Cardiac fibroblast (primary cell): ENCODE measurements around the gene TCEANC2.

ENCODE experiments used
- DNase-seq, 2 donors: peaks; one replicate each; pipeline versions ENCODE4 v3.0.0 to v3.0.0-alpha.2; 2010; ENCODE audit warnings: low read depth in 2 of 2
- H3K4me3 ChIP-seq, 2 donors: replicated peaks in 1 of 2; 1 replicate in 1 of 2; 2 replicates in 1 of 2; pipeline ENCODE4 v1.5.1; 2011; ENCODE audit warnings: low read depth in 2 of 2, low read length in 2 of 2, mild to moderate bottlenecking in 2 of 2, moderate library complexity in 1 of 2
- TF ChIP-seq, protein P1 (sequence below): IDR thresholded peaks from one replicate; pipeline ENCODE4 v1.5.1; 2011; ENCODE audit warnings: low read depth, mild to moderate bottlenecking, low read length, inconsistent platforms

TCEANC2 gene

DNA sequence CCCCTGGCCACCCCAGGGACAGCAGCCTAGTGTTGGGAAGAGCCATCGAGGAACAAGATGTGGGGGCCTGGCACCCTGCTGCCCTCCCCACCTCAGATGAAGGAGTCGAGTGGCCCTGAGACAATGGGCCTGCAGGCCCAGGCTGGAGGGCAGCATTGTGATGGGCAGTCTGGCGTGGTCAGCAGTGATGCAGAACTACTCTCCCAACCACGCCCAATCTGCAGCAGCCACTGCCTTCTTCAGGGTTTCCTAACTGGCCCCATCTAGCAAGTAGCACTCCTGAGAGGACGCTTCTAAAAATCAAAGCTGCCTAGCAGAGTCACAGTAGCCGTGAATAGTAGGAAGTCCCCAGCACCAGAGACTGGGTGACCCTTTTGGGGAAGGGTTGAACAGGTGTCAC lies 80.9 kb downstream of the TCEANC2 start:
- TF ChIP-seq, protein P1, sequence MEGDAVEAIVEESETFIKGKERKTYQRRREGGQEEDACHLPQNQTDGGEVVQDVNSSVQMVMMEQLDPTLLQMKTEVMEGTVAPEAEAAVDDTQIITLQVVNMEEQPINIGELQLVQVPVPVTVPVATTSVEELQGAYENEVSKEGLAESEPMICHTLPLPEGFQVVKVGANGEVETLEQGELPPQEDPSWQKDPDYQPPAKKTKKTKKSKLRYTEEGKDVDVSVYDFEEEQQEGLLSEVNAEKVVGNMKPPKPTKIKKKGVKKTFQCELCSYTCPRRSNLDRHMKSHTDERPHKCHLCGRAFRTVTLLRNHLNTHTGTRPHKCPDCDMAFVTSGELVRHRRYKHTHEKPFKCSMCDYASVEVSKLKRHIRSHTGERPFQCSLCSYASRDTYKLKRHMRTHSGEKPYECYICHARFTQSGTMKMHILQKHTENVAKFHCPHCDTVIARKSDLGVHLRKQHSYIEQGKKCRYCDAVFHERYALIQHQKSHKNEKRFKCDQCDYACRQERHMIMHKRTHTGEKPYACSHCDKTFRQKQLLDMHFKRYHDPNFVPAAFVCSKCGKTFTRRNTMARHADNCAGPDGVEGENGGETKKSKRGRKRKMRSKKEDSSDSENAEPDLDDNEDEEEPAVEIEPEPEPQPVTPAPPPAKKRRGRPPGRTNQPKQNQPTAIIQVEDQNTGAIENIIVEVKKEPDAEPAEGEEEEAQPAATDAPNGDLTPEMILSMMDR = no peak
- no peak overlapping the region for H3K4me3 ChIP-seq
- DNase-seq = no peak

DNA sequence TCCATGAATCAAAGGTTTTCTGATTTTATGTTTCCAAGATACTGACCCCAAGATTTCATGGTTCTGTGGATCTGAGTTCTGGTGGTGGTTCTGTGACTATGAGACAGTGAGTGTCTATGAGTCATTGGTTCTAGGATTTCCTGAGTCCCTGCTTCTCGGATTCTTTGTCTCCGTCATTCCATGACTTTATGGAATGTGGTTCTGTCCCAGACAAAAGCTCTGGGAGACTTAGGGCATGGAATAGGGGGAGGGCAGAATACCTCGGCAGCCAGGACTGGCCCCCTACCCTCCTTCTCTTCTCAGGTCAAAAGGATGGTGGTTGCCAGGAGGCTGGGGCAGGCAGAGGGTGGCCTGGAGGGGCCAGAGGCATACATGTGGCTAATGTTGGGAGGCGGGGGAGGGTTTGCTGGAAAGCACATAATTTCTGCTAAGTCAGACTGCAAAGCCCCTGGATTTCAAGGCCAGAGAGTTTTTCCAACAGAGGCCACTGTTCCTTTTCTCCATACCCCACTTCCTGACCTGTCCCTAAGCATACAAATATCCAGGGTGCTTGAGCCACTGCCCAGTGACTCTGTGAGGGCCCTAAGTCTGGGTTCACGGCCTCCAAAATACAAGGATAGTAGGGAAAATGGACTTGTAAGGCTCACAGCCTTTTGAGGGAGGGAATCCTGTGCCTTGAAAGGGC lies 82.2 kb downstream of the TCEANC2 start:
- H3K4me3 ChIP-seq = no peak overlapping the region
- TF ChIP-seq, protein P1 = no peak
- peak in 1 of 2 donors; percentile 54 for DNase-seq

DNA sequence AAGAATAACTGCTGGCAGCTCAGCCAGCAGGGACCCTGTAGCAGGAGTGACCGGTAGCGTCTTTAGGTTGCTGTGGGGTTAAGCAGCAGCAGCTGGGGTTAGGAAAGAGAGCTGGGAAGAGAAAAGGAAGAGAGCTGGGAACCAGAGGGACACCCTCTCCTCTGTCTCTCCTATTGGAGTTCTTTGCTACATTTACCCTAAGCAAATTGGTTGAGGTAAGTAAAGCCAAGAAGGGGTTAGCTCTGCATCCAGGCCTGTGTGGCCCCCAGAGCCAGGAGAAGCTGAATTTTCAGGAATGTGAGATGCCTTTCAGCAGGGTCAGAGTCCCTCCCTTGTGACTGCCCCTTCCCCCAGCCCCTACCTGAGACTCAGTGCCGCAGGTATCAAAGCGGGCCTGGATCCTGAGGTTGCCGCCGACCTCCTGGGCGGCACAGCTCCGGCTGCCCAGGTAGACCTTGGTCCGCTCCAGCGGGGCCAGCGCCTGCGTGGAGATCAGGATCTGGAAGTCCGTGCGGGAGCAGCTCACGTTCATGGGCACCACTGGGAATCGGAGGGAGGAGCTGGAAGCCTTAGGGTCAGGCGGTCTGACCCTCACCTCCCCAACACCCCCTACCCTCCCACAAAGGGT lies 83.0 kb downstream of the TCEANC2 start:
- TF ChIP-seq, protein P1 = no peak
- H3K4me3 ChIP-seq = no peak overlapping the region
- DNase-seq = no peak

DNA sequence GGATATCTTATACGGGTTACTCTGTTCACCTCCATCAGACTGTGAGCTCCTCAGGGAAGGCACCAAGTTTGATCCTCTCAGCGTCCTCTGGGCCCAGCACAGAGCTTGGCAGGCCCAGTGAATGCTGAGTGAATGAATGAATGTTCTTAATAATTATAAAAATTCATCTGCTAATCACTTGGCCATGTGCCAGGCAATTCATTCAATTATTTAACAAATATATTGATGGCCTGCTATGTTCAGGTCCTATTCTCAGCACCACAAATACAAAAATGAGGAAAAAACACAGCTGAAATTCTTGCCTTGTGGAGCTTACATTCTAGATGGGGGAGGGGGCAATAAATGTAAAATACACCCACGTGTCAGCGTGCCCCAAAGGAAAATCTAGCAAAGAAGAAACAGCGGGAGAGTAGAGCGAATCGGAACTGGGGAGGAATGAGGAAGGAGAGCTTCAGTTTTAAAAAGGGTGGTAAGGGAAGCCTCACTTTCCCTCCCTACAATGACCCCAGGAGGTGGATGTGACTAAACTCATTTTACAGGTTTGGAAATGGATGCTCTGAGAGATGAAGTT lies 83.6 kb downstream of the TCEANC2 start:
- no peak overlapping the region for H3K4me3 ChIP-seq
- TF ChIP-seq, protein P1 = no peak
- DNase-seq = no peak

DNA sequence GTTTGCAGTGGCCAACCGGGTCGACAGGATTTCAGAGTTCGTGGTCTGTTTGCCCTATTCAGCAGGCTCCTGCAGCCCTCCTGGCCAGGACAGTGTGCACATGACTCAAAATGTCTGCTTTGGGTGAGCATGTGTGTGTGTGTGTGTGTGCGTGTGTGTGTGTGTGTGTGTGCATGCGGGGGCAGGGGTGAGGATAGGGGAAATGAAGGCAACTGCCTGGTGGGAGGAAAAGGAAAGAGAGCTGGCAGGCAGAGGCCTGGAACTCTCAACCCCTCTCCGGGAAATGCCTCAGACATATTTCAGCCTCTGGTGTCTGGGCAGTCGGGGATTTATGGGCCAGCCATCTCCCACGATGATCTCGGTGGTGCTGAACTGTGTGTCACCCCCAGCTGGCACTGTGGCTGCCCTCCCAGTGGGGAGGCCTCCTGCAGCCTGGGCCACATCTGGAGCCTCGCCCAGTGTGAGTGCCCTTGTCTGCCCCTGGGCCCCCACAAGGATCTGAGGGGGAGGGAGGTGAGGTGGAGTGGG lies 84.2 kb downstream of the TCEANC2 start:
- TF ChIP-seq, protein P1 = no peak
- no peak overlapping the region for H3K4me3 ChIP-seq
- peak; percentile 47 to 77 for DNase-seq

DNA sequence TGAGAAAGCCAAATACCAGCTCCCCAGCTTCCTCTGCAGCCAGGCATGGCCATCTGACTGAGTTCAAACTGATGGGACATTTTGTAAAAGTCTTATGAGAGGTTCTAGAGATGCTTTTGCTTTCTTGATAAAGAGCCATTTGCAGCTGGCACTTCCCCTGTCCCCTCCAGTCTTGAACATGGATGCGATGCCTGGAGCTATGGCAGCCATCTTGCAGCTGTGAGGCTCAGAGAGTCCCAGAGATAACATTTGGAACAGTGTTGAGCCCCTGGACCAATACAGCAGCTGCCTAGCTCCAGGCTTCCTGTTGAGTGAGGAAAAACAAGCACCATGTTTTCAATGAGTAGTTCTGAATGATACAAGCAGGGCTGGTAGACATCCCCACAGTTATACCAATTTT lies 85.6 kb downstream of the TCEANC2 start:
- TF ChIP-seq, protein P1 = no peak
- H3K4me3 ChIP-seq = no peak overlapping the region

More for the DNA sequence above, 85.6 kb downstream of the TCEANC2 start:
- no peak for DNase-seq
